Right ventricle myocardium inferior (tissue), 1 donor: Measurements from ENCODE around the gene PSMC3IP. TPM values are rescaled to one million over a fixed set of nuclear protein-coding genes. Genes with fewer than 3 reads are reported as not detected.
"Not testable (repeated sequence)": the region's sequence is repeated elsewhere in the genome, so short reads cannot be mapped to it uniquely, and the experiment has no call there.

Experiments
- ATAC-seq: fragments of 200-7000 bp; cut with Tn5 transposase; one replicate; pipeline ENCODE4 v1.9.1; 2020; ENCODE audit warnings: mild to moderate bottlenecking, moderate library complexity
- DNase-seq: peaks from one replicate; pipeline ENCODE4 v3.0.0; 2021; ENCODE audit errors: missing footprints
- intact Hi-C: fragments of 100-400 bp; cut with DNase I; formaldehyde crosslinking; loops from one replicate; pipeline ENCODE4 v1.11.0; 2022
- long read RNA-seq: library from polyadenylated mRNA; unstranded; transcript quantifications from one replicate; pipeline ENCODE4 v2.0.0, GENCODE V29; 2021
- total RNA-seq: library from RNA; stranded (reverse); fragmentation: NEBNext Ultra II Directional; extraction: Animal tissue kit (Norgen Biotek cat#: 25700); gene quantifications from one replicate; pipeline ENCODE4 v1.2.1, GENCODE V29; 2021
- donor health status: DM: no; HTN: yes; CAD: no; lungs with severe emphysema.

The PSMC3IP gene
- total RNA-seq, result 3.4 TPM
- long read RNA-seq, result 0 reads

GRCh38 chr17:42577532-42578281 lies at the start of gene PSMC3IP:
Gene PSMC3IP, minus strand, starts transcription at chr17:42577729. Its CDS starts 43 bp downstream, at chr17:42577686.
- intact Hi-C loops, result loop anchor here (2.0 to 10.0 kb wide), 3 partner anchors 101 to 247 kb away; partner anchors contain the start of genes BECN1 and RAMP2
- DNase-seq, result peak; percentile 97
- peak; percentile 95 for ATAC-seq

- ATAC-seq (no peak), DNase-seq (no peak)
- intact Hi-C loops, result no loop called here
These were observed 46.4 kb upstream of the PSMC3IP start for GRCh38 chr17:42623732-42624596.

- intact Hi-C loops, result no loop called here
- ATAC-seq (no peak), DNase-seq (no peak)
These were observed 45.7 kb upstream of the PSMC3IP start for GRCh38 chr17:42623271-42623670.

- DNase-seq, result not testable (repeated sequence)
These were observed 44.5 kb upstream of the PSMC3IP start for GRCh38 chr17:42621987-42622386.

GRCh38 chr17:42618442-42619150 lies 41.1 kb upstream of the PSMC3IP start:
- peak; percentile 95 for ATAC-seq
- intact Hi-C loops, result loop anchor here (2.0 kb wide), 1 partner anchor 62 kb away; the partner anchor contains the start of gene CCR10
- no peak for DNase-seq

More at GRCh38 chr17:42621987-42622386, 44.5 kb upstream of the PSMC3IP start:
- intact Hi-C loops, ATAC-seq: not testable (repeated sequence)

- intact Hi-C loops, result loop anchor here (2.0 kb wide), 1 partner anchor 63 kb away; the partner anchor contains the start of gene CCR10
- DNase-seq (no peak), ATAC-seq (peak; percentile 8)
These were observed 40.5 kb upstream of the PSMC3IP start for GRCh38 chr17:42617956-42618431.

GRCh38 chr17:42613699-42614295 lies 36.3 kb upstream of the PSMC3IP start:
- no peak for ATAC-seq
- intact Hi-C loops, result no loop called here
- DNase-seq, result no peak

- ATAC-seq (no peak), DNase-seq (no peak)
- intact Hi-C loops, result no loop called here
These were observed 34.5 kb upstream of the PSMC3IP start for GRCh38 chr17:42612013-42612412.

- not testable (repeated sequence) for DNase-seq
- ATAC-seq, result peak; percentile 24
- intact Hi-C loops, result loop anchor here (2.0 to 5.0 kb wide), 2 partner anchors 43 to 69 kb away; partner anchors contain the start of gene MLX
These were observed 32.6 kb upstream of the PSMC3IP start for GRCh38 chr17:42609814-42610801.

GRCh38 chr17:42609182-42609813 lies 31.8 kb upstream of the PSMC3IP start, which contains the start of the genes RETREG3 and TUBG1:
Gene RETREG3, minus strand, starts transcription at chr17:42609374. Its CDS starts 50 bp downstream, at chr17:42609324.
Gene TUBG1, plus strand, starts transcription at chr17:42609683. Its CDS starts 55 bp downstream, at chr17:42609738.
- DNase-seq, result peak; percentile 100
- intact Hi-C loops, result loop anchor here (2.0 to 5.0 kb wide), 2 partner anchors 42 to 70 kb away; partner anchors contain the start of gene MLX
- ATAC-seq, result peak; percentile 99

GRCh38 chr17:42608305-42609181 lies 31.0 kb upstream of the PSMC3IP start:
- DNase-seq (peak; percentile 72), ATAC-seq (peak; percentile 61)
- intact Hi-C loops, result loop anchor here (2.0 to 5.0 kb wide), 2 partner anchors 41 to 70 kb away; partner anchors contain the start of gene MLX

- intact Hi-C loops, result loop anchor here (2.0 to 5.0 kb wide), 2 partner anchors 40 to 71 kb away; partner anchors contain the start of gene MLX
These were observed 30.2 kb upstream of the PSMC3IP start for GRCh38 chr17:42607769-42608168.

GRCh38 chr17:42603318-42603717 lies 25.8 kb upstream of the PSMC3IP start:
- intact Hi-C loops, result no loop called here
- DNase-seq, result no peak
- no peak for ATAC-seq

More at GRCh38 chr17:42607769-42608168, 30.2 kb upstream of the PSMC3IP start:
- ATAC-seq, result no peak
- DNase-seq, result no peak

GRCh38 chr17:42598905-42599304 lies 21.4 kb upstream of the PSMC3IP start:
- ATAC-seq (peak; percentile 76), DNase-seq (no peak)
- intact Hi-C loops, result no loop called here

- DNase-seq (no peak), ATAC-seq (no peak)
- intact Hi-C loops, result no loop called here
These were observed 18.9 kb upstream of the PSMC3IP start for GRCh38 chr17:42596386-42596785.
